ENCODE data around the gene SMIM23.

Gene SMIM23

GRCh38 chr5:171805746-171806145, 20.1 kb downstream of the SMIM23 start:
- H3K79me2 ChIP-seq (ENCODE audit: insufficient read depth, low read length): no peaks in the 10 kb centered on the region
- no peak overlapping the region for H3K27ac ChIP-seq (ENCODE audit: low read depth, low read length, poor library complexity, severe bottlenecking)
- H3F3A ChIP-seq (ENCODE audit: insufficient read depth, low read length): no peaks in the 10 kb centered on the region
- peaks cover 6% of the 10 kb centered on the region; the same call in 1 of the 2 replicates for H3K27me3 ChIP-seq (ENCODE audit: insufficient read depth, low read length)
- no peaks in the 10 kb centered on the region for H3K9me3 ChIP-seq (ENCODE audit: low read length)
- no peak overlapping the region for H3K4me3 ChIP-seq (ENCODE audit: low read depth, low read length, poor library complexity, severe bottlenecking)
- H3K9me2 ChIP-seq (ENCODE audit: low read depth, low read length): no peaks in the 10 kb centered on the region
- H3K9ac ChIP-seq (ENCODE audit: low read length): no peak overlapping the region
- no peaks in the 10 kb centered on the region for H3K4me1 ChIP-seq (ENCODE audit: insufficient read depth, low read length, severe bottlenecking)
- no peak overlapping the region for H2AFZ ChIP-seq (ENCODE audit: low read length)
- TF ChIP-seq EZH2 (IDR thresholded peaks at IDR 0.05; ENCODE audit: borderline replicate concordance, low read length) (no peak), CTCF (IDR thresholded peaks at IDR 0.05; ENCODE audit: low read length) (no peak)
- H3K4me2 ChIP-seq (ENCODE audit: low read length): no peak overlapping the region
- no peaks in the 10 kb centered on the region for H4K20me1 ChIP-seq (ENCODE audit: insufficient read depth, low read length)
- no peaks in the 10 kb centered on the region for H3K36me3 ChIP-seq (ENCODE audit: insufficient read depth, low read length)

GRCh38 chr5:171806976-171807747, 21.5 kb downstream of the SMIM23 start:
- no peak for TF ChIP-seq EZH2 (IDR thresholded peaks at IDR 0.05; ENCODE audit: borderline replicate concordance, low read length)
- TF ChIP-seq CTCF (IDR thresholded peaks at IDR 0.05; ENCODE audit: low read length): no peak
- Histone ChIP-seq H3K4me3 (ENCODE audit: low read depth, low read length, poor library complexity, severe bottlenecking) (no peak overlapping the region), H4K20me1 (ENCODE audit: insufficient read depth, low read length) (no peaks in the 10 kb centered on the region), H2AFZ (ENCODE audit: low read length) (no peak overlapping the region), H3K9me3 (ENCODE audit: low read length) (no peaks in the 10 kb centered on the region), H3K9me2 (ENCODE audit: low read depth, low read length) (no peaks in the 10 kb centered on the region), H3K79me2 (ENCODE audit: insufficient read depth, low read length) (no peaks in the 10 kb centered on the region), H3K36me3 (ENCODE audit: insufficient read depth, low read length) (no peaks in the 10 kb centered on the region), H3K9ac (ENCODE audit: low read length) (no peak overlapping the region), H3K4me1 (ENCODE audit: insufficient read depth, low read length, severe bottlenecking) (no peaks in the 10 kb centered on the region), H3K27ac (ENCODE audit: low read depth, low read length, poor library complexity, severe bottlenecking) (no peak overlapping the region), H3K27me3 (ENCODE audit: insufficient read depth, low read length) (peaks cover 6% of the 10 kb centered on the region; the same call in 1 of the 2 replicates), H3F3A (ENCODE audit: insufficient read depth, low read length) (no peaks in the 10 kb centered on the region), H3K4me2 (ENCODE audit: low read length) (no peak overlapping the region)

GRCh38 chr5:171808453-171808852, 22.8 kb downstream of the SMIM23 start:
- H3K9me2 ChIP-seq (ENCODE audit: low read depth, low read length): no peaks in the 10 kb centered on the region
- H3K4me2 ChIP-seq (ENCODE audit: low read length): no peak overlapping the region
- H3K36me3 ChIP-seq (ENCODE audit: insufficient read depth, low read length): no peaks in the 10 kb centered on the region
- H3K79me2 ChIP-seq (ENCODE audit: insufficient read depth, low read length): no peaks in the 10 kb centered on the region
- H2AFZ ChIP-seq (ENCODE audit: low read length): no peak overlapping the region
- no peak for TF ChIP-seq EZH2 (IDR thresholded peaks at IDR 0.05; ENCODE audit: borderline replicate concordance, low read length)
- no peak overlapping the region for H3K27ac ChIP-seq (ENCODE audit: low read depth, low read length, poor library complexity, severe bottlenecking)
- H3K9ac ChIP-seq (ENCODE audit: low read length): no peak overlapping the region
- H3F3A ChIP-seq (ENCODE audit: insufficient read depth, low read length): no peaks in the 10 kb centered on the region
- no peaks in the 10 kb centered on the region for H3K9me3 ChIP-seq (ENCODE audit: low read length)
- no peak overlapping the region for H3K4me3 ChIP-seq (ENCODE audit: low read depth, low read length, poor library complexity, severe bottlenecking)
- H3K4me1 ChIP-seq (ENCODE audit: insufficient read depth, low read length, severe bottlenecking): no peaks in the 10 kb centered on the region
- peaks cover 6% of the 10 kb centered on the region for H3K27me3 ChIP-seq (ENCODE audit: insufficient read depth, low read length)
- H4K20me1 ChIP-seq (ENCODE audit: insufficient read depth, low read length): no peaks in the 10 kb centered on the region

GRCh38 chr5:171808951-171809350, 23.3 kb downstream of the SMIM23 start:
- Histone ChIP-seq H3K4me3 (ENCODE audit: low read depth, low read length, poor library complexity, severe bottlenecking) (no peak overlapping the region), H3K79me2 (ENCODE audit: insufficient read depth, low read length) (no peaks in the 10 kb centered on the region), H3K36me3 (ENCODE audit: insufficient read depth, low read length) (no peaks in the 10 kb centered on the region), H3K9me2 (ENCODE audit: low read depth, low read length) (no peaks in the 10 kb centered on the region), H3F3A (ENCODE audit: insufficient read depth, low read length) (no peaks in the 10 kb centered on the region), H3K4me1 (ENCODE audit: insufficient read depth, low read length, severe bottlenecking) (no peaks in the 10 kb centered on the region), H2AFZ (ENCODE audit: low read length) (no peak overlapping the region), H3K9ac (ENCODE audit: low read length) (no peak overlapping the region), H4K20me1 (ENCODE audit: insufficient read depth, low read length) (no peaks in the 10 kb centered on the region), H3K9me3 (ENCODE audit: low read length) (no peaks in the 10 kb centered on the region), H3K27ac (ENCODE audit: low read depth, low read length, poor library complexity, severe bottlenecking) (no peak overlapping the region), H3K4me2 (ENCODE audit: low read length) (no peak overlapping the region), H3K27me3 (ENCODE audit: insufficient read depth, low read length) (peaks cover 6% of the 10 kb centered on the region)
- TF ChIP-seq EZH2 (IDR thresholded peaks at IDR 0.05; ENCODE audit: borderline replicate concordance, low read length) (no peak), CTCF (IDR thresholded peaks at IDR 0.05; ENCODE audit: low read length) (no peak)
